Activated CD8-positive, alpha-beta memory T cell treated with anti-CD3 and anti-CD28 coated beads for 4 hours (primary cell): Measurements from ENCODE around the gene DUS1L.

Experiments
- DNase-seq, 2 donors: peaks; one replicate each; pipeline ENCODE4 v3.0.0-alpha.2; 2020; ENCODE audit warnings: low read depth in 2 of 2

The DUS1L gene

DNA sequence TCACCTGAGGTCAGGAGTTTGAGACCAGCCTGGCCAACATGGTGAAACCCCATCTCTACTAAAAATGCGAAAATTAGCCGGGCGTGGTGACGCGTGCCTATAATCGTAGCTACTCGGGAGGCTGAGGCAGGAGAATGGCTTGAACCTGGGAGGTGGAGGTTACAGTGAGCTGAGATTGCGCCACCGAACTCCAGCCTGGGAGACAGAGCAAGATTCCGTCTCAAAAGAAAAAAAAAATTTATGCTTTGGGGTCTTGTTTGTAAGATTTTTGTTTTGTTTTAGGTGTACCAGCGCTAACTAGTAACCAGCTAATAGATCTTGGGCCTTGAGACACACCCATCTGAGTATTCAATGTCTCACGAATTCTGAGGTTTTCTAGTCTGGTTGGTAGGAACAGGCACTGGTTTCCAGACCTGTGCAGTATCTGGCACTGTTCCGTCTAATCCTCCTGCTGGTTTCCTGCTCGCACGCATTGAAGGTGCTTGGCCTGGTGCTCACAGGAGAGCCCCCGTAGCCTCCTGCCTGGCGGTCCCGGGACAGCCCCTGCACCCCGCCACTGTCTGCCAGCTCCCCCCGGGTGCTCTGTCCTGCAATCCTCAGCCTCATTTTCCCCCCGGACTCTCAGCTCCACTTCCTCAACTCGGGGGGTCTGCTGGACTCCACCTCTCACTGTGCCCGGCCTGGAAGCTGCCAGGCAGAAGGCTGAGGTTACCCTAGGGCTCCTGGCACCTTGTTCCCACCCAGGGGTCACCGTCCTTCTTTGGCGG lies 10.6 kb upstream of the DUS1L start:
- DNase-seq, result no peak

DNA sequence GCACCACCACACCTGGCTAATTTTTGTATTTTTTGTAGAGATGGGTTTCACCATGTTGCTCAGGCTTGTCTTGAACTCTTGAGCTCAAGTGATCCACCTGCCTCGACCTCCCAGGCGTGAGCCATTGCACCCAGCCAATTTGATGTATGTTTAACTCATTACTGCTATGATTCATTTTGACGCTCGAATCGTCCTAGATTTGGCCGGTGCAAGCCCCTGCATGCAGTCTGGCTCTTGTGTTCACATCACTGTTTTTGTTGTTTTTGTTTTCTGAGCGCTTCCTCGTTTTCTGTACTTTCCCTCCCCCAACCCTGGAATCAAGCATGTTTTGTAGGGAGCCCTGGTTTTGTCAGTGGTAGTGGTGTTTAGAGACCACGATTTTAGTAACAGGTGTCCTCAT lies 7.8 kb upstream of the DUS1L start:
- no peak for DNase-seq

DNA sequence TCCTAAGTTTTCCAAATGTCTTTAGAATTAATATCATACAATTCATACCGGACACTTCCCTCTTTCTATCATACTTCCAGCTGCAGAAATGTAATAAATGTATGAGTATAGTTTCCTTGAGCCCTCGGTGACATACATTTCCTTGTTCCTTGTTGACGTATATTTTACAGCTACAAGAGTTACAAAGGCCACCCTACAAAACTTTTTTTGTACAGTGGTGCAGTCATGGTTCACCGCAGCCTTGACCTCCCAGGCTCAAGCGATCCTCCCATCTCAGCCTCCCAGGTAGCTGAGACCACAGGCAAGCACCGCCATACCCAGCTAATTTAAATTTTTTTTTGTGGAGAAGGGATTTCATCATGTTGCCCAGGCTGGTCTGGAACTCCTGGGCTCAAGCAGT lies 7.2 kb upstream of the DUS1L start:
- no peak for DNase-seq

DNA sequence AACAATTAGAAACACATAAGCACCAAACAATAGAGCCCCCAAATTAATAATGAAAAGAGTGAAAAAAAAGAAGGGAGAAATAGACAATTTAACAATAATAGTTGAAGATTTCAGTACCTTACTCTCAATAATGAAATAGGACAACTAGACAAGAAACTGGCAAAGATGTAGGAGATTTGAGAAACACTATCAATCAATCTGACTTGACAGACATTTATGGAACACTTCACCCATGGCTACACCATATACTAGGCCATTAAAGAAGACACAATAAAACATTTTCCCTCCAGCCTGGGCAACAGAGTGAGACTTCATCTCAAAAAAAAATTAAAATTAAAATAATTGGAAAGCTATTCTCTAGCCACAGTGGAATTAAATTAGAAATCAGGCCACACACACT lies 5.0 kb upstream of the DUS1L start:
- DNase-seq, result no peak

DNA sequence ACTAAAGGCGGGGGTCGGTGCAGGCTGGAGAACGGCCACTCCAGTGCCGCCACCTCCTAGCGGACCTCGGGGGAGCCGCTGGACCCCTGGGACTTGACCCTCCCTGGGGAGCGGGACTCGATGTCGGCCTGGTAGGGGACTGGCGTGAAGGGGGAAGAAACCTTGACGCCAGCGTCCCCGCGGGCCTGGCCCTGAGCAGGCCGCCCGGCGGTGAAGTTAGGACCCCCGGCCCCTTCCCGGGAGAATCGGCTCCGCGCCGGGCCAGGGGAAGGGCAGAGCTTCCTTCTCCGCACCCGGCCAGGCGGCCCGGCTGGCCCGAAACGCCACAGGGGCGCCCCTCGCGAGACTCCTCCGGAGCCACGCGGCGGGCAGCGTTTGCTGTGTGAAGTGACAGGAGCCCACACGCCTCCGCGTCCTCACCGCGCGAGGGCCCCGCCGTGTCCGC lies 389 bp downstream of the DUS1L start:
- DNase-seq, result no peak

DNA sequence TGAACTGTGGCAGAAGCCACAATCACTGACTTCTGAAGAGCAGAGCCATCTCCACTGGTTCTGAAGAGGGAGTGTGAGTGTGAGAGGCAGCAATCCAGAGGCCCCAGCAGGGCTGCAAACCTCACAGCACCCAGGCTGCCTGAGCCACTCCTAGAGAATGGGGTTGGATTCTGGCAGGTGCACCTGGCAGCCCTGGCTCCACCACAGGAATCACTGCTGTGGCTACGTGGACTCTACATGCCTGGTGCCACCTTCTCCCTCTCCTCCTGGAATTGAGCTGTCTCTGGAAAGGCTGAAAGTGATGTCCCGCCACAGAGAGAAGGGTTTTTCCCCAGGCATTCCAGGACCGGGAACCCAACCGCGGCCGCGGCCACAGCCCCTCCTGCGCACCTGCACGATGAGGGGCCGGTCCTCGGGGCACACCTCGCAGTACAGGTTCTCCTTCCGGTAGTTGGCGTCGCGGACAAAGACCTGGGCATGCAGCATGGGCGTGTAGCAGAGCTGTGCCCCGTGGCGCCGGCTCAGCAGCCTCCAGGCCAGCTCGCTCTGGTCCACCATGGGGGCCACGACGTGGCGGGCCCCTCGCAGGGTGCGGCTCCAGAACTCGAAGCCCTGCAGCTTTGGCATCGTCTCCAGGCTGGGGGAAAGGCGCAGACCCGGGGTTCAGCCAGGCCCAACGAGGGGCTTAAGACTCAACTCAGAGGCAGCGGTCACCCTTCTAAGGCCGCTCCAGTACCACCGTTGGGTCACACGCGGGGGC lies 991 bp downstream of the DUS1L start:
- no peak for DNase-seq

DNA sequence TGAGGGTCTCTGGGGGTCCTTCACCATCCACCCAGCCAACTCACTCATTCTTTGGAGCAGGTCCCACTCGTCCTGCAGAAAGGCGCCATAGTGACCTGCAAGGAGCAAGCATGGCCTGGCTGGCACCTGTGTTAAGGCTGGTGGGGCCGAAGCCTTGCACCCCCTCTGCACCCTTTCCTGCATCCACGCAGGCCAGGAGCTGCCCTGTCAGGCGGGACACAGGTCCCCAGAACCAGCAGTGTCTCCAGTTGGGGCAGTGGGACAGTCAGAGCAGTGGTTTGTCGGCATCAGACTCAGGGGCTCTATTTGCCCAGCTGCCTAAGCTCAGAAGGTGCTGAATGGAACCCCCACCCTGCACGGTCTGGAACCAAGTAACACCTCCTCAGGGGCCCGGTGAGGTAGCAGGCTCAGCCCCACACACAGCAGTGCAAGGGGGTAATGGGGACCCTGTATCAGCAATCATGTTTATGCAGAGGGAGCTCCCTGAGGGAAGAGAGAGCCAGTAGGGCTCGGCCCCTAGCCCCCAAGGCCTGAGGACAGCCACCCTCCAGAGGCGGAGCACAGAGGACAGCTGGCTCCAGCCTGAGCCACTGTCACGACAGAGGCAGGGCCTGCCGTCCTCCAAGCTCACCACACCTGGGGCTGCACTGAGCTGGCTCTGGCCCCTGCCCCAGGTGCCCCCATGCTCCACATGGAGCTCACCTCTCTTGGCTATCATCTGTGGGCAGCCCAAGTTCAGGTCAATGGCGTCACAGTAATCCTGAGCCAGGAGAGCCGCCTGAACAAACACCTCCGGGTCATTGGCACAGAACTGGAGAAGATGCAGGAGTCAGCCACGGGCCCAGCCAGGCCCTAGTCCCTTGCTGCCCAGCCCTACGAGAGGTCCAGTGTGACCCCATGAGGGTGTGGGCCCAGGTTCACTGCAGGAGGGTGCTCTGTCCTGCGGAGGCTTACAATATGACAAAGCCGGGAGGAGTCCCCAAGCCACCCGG lies 1.9 kb downstream of the DUS1L start:
- no peak for DNase-seq

DNA sequence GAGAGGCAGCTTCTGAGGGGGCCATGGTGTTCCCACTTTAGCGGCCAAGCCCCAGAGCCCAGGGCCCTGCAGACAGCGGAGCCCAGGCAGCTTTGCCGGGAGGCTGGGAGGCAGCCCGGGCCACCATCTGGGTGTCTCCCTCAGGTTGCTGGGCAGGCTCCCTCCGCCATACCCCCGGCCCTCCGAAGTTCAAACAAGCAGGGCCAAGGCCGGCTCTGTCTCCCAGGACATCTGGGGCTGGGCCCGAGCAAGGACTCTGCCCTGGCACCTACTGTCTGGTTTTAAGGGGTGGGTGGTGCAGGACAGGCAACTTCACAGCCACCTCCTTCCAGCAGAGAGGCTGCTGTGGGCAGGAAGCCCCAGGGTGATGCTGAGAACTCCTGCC lies 2.6 kb downstream of the DUS1L start:
- no peak for DNase-seq

DNA sequence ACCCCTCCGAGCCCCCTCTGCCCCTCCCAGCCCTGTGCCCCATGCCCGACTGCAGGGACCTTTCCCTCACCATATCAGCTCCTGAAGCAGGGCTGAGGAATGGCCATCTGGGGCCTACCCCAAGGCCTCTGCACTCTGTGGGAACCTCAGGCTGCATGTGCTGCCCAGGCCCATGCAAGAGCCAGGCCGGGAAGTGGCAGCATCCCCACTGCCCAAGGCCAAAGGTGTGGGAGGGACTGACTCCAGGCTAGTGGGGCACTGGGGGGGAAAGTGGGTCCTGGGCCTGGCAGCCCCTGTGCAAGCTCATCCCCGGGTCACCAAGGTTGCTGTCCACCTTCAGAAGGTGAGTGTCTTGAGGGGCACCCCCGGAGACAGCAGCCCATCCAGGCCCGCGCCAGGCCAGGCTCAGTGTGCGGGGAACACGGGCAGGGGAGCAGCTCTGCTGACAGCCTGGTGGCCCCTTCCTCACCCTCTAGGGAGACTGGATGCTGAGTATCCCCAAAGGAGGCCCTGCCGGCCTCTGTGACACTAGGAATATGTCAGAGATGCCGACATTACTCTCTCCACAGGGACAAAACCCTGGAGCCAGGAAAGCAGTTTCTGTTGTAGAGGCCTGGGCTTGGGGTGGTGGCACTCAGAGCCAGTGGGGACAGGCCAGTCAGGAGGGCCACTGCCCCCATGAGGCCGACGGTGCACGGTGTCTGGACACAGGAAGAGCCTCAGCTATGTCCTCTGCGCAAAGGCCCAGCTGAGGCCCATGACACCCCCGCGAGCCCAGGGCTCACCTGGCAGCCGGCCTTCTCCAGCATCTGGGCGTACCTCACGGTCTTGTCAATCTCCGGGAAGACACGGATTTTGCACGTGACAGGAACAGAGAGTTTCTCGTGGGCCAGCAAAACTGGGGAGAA lies 3.3 kb downstream of the DUS1L start:
- DNase-seq, result no peak

DNA sequence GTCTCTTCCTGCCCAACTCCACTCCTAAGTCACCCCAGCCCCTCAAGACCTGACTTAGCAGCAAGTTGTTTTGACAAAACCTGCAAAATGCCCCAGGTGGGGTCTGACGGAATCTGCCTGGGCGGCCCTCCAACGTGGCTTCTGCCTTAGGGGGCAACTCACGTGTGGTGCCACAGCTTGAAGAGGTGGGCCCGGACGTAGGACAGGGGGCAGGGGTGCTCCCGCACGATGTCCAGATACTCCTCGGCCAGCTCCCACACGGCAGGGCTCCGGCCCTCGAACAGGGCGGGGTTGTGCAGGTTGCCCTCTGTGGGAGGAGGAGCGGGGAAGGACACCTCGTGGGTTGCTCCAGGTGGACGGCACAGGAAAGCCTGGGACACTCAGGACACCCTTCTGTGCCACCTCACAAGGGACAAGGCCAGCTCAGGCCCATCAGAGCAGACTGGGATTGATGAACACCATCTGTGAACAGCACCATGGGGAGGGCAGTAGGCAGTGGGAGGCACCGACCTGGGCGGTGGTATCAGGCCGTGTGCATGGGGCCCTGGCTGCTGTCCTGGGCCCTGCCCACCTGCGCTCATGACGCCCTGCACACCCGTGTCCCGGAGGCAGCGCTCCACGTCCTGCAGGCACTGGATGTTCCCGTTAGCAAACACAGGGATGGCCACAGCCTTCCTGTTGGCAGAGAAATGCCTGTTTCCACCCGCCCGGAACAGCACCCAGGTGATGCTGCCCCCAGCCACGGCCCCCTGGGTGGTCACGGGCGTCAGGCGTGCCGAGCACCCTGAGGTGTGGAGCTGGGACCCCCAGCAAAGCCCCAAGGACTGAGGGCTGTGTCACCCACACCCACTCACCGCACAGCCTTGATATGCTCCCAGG lies 4.3 kb downstream of the DUS1L start:
- no peak for DNase-seq

DNA sequence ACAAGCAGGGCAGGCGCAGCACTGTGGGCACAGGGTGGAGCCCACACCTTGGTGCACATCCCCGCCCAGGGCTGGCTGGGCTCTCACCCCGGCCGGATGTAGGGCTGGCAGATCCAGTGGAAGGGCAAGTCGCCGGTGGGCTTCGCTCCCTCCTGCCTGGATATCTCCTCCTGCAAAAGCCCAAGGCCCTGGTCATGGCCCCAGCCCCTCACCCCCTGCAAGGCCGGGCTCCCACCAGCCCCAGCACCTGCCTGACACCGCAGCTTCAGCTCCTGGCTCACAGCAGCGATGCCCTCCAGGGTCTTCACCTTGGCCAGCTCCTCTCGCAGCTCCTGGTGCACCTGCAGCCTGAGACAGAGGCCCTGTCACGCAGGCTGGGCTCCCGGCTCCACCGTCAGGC lies 5.0 kb downstream of the DUS1L start:
- DNase-seq, result no peak

DNA sequence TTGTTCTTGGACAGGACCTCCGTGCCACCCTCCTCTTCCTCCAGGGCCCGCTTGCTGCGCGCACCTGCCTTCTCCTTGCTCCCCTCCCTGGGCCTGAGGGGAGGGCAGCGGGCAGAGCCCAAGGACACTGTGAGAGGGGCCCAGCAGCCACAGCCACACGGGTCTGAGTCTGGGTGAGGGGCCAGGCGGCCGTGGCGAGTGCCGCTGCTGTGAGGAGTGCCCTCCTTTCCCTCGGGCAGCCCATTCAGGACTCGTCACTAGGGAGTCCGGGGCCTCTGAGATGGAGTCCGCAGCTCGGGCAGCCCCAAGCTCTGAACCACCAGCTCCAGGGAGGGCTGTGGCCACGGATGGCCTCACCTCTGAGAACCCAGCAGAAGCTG lies 5.6 kb downstream of the DUS1L start:
- DNase-seq, result no peak

DNA sequence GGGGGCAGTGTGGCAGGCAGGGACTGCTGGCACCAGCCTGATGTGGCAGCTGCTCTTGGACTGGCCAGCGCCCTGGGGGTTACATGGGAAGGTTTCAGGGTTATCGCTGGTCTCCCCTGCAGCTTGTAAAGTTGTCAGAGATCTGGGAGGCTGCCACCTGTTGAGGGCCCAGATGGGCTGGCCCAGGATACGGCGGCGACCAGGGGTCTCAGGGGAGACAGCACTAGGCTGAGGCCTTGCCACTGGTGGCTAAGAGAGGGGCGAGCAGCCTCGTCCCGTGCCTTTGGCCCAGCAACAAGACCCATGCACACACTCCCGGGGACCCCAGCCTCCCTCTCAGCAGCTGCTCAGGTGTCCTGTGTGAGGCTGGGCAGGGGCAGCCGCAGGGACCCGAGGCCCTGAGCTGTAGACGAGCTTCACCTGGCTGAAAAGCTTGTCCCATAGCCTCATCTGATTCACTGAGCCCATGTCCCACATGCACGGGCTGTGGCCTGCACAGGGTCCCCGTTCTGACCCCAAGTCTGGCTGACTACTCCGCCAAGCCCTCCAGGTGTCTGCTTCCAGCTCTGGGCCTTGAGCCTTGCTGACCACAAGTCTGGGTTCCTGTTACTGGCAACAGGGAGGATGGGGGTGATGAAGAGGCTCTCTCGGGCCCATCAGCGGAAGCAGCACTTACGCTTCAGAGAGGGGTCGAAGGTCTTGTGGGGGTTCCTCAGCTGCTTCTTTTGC lies 6.2 kb downstream of the DUS1L start:
- DNase-seq, result no peak

DNA sequence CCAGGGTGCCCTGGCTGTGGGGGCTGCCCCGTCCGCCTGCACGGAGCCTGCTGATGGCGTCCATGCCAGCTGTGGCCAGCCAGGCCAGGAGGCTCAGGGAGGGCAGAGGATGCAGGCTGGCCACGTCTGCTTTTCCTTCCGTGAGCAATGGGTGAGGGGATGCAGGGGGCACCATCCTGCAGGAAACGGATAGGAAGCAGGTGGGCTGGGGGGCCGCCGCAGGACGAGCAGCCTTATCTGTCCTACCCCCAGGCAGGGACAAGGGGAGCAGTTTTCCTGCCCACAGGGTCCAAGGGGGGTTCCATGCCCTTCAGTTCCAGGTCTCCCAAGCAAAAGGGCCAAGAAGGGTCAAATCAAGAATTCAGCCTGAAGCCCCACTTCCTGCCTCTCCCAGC lies 6.8 kb downstream of the DUS1L start:
- no peak for DNase-seq

DNA sequence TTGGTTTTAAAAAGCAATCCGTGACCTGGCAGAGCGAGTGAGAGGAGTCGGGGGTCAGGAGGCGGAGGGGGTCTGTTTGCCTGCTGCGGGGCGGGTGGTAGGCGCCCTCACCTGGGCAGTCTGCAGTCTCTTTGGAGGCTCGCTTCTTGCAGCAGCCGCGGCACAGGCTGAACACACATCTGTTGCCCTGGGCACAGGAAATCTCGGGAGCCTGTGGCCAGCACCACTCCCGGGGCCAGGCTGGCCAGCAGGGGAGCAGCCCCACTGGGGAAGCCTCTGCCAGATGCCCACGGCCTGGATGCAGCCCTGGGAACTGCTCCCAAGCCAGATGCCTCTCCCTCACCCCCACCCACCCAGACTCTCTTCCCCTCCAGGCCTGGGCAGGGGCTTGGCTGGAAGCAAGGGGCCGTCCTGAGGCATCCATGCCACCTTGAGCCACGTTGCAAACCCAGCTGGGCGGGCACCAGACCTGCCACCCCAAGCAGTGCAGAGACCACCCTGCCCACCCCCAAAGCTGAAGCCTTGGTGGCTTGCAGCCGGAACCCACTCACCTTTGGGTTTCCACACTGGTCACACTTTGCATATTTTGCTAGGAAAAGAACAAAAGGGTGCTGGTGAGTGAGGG lies 7.3 kb downstream of the DUS1L start:
- DNase-seq, result no peak

DNA sequence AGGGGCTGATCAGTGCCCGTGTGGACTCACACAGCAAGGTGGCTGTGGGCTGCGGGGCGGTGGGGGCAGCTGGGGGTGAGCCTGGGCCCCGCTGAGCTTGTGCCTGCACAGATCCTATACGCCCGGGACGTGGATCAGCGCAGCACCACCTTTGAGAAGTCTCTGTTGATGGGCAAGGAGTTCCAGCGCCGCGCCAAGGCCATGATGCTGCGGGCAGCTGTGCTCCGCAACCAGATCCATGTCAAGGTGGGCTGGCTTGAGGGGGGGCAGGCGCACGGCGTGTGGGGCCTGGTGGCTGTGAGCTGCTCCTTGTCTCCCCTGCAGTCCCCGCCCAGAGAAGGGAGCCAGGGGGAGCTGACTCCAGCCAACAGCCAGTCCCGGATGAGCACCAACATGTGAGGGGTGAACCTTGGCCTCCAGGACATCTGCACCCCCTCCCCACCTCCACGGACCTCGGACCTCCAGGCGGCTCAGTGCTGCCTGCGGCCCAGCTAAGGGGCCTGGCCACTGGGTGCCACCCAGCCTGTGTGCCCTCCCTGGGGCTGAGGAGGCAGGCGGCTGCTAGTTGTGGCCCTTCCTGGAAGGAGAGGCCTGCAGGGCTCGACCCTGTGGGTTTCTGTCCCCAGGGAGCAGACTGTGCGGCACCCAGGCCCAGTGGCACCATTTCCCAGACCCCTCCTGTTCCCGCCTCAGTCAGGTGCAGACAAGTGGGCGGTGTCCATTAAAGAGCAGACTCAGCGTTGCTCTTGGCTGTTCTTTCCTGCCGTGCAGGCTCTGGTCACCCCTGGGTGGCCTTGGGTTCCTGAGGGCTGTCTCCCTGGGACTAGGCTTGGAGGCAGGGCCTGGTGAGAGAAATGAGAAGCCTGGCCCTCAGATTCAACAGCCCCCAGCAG lies 8.6 kb downstream of the DUS1L start:
- no peak for DNase-seq

DNA sequence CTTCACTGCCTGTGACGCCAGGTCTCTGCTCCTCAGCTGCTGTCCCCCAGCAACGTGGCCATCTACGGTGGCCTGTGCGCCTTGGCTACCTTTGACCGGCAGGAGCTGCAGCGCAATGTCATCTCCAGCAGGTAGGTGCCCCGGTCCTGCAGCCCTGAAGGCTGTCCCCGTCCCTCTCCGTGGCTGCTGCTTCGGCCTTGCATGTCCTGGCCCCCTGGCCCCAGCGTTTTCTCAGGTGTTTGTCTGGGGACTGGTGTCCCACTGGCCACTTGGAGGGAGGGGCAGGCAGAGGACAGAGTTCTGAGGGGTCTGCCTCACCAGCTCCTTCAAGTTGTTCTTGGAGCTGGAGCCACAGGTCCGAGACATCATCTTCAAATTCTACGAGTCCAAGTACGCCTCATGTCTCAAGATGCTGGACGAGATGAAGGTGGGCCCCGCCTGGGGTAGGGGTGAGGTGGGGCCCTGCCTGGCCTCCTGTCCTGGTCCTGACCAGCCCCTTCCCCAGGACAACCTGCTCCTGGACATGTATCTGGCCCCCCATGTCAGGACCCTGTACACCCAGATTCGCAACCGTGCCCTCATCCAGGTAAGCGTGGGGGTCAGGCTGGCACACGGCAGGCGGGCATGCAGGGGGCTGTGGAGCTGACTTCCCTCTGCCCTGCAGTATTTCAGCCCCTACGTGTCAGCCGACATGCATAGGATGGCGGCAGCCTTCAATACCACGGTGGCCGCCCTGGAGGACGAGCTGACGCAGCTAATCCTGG lies 9.5 kb downstream of the DUS1L start:
- no peak for DNase-seq
